ENCODE results near the gene LRSAM1.

The LRSAM1 gene

GRCh38 chr9:127537792-127538191 is 86.5 kb downstream of the LRSAM1 start:
- no peak for DNase-seq

GRCh38 chr9:127538849-127539258 is 87.5 kb downstream of the LRSAM1 start:
- DNase-seq, result no peak

- DNase-seq, result no peak
Observed at GRCh38 chr9:127539259-127539981, 88.1 kb downstream of the LRSAM1 start.

DNA sequence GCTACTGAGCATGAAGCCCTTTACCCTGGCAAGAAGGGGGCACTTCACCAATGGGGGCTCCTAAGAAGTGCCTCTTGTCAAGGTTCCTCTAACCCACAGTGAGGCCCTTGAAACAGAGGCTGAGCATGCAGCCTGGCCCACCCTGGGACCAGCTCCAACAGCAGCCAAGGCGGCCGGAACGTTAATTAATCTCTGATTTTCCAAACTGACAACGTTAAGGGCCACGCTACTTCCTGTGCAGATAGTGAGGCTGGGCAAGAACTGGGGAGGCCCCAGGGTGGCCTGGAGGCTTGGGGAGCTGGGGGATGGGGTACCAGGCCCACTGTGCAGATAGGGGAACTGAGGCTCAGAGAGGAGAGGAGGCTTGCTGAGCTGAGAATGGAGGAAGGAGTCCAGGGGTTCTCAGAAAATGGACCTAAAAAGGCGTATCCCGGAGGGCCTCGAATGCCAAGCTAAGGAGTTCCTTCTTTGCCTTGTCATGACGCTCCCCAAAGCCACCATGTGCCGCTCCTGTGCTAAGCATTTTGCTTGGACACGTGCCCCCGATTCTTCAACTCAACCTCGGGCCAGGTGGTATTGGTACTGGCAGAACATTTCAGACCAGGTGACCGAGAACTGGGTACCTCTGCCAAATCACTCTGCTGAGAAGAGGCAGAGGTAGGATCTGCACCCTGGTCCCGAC is 88.8 kb downstream of the LRSAM1 start:
- DNase-seq, result no peak

- no peak for DNase-seq
Observed at GRCh38 chr9:127540664-127541041, 89.3 kb downstream of the LRSAM1 start.

DNA sequence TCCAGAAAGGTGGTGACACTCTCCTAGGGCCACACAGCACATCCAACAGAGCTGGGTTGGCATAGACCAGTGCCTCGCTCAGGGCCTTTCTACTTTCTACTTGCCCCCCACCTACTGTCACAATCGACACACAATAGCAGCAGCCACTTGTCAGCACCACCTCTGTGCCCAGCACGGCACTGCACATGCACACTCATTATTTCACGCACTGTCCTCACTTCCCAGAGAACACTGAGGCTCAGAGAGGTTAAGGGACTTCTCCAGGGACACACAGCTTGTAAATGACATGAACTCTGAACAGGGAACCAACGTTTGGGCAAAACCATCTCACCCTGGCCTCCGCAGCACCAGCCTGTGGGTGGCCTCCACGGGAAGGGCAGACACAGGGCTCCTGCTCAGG is 89.9 kb downstream of the LRSAM1 start:
- DNase-seq, result no peak

DNA sequence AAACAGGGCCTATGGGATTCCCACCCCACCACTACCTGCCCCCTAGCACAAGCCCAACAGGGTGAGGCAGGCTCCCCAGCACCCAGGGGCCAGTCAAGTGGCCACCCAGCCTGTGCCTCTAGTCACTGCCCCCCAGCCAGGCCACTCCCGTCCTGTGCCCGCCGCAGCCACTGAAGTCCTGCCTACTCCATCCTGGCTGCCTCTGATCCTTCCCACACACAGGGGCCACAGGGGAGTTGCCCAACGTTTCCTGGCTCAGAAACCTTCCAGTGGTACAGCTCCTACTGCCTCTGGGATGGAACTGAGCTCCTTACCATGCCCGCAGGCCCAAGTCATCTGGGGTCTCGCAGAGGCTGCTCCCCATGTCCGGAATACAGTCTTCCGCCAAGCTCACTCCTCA is 90.6 kb downstream of the LRSAM1 start:
- no peak for DNase-seq

DNA sequence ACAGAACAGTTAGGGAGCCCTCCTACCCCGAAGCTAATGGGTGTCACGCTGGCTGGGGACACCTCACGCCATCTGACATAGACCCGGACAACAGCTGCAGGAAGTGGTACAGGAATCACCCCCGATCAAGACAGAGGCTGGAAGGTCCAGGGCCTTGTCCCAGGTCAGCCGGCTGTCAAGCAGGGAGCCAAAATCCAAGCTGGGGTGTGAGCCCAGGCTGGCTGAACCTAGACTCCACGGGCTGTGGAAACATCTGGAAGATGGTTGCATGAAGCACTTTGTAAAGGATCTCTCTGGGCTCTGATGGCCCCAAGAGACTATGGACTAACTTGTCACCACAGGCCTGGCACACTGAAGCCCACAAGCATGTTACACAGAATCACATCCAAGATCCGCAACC is 91.9 kb downstream of the LRSAM1 start:
- DNase-seq, result no peak

GRCh38 chr9:127543973-127544533 is 92.7 kb downstream of the LRSAM1 start:
- DNase-seq, result no peak

GRCh38 chr9:127545196-127546124 is 94.2 kb downstream of the LRSAM1 start:
- no peak for DNase-seq

GRCh38 chr9:127546125-127546832 is 95.0 kb downstream of the LRSAM1 start:
- no peak for DNase-seq

DNA sequence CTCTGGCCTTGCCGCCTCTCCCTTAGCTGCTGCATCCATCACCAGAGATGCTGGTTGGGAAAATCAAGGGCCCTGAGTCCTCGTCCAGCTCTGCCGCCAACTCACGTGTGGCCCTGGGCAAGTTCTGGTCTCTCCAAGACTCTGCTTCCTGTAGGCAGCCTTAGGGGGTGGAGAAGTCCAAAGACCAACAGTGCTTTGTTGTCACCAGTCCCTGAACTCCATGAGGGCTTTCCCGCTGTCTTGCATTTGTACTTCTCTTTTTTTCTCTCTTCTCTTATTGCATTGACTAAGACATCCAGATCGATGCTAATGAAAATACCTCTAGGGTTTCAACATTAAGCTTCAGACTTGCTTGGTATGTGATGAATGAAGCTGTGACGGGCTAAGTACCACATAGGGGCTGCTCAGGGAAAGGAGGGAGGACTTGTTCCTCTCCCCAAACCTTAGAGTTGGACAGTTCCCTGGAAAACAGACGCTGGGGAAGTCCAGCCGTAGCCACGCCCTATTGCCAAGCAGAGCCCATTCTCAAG is 97.1 kb downstream of the LRSAM1 start:
- DNase-seq, result no peak

GRCh38 chr9:127549218-127549617 is 97.9 kb downstream of the LRSAM1 start:
- DNase-seq, result no peak

DNA sequence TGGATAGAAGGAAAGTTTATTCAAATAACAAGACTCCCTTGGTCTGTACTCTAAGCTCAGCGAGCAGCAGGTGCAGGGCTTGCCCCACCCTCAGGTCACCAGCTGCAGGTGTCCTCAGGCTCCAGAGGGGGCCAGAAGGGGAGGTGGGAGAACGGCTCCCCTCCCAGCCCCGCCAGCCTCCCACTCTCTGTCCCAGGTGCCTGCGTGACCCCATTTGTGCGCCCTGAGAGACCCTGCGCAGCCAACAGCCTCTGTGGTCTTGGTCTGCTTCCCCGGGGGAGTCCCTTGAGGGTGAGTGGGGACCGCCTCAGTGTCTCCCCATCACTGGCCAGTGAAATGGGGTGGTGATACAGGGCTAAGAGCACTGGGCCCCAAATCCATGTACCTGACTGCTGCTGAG is 98.4 kb downstream of the LRSAM1 start:
- DNase-seq, result no peak

GRCh38 chr9:127550282-127550681 is 99.0 kb downstream of the LRSAM1 start:
- no peak for DNase-seq

DNA sequence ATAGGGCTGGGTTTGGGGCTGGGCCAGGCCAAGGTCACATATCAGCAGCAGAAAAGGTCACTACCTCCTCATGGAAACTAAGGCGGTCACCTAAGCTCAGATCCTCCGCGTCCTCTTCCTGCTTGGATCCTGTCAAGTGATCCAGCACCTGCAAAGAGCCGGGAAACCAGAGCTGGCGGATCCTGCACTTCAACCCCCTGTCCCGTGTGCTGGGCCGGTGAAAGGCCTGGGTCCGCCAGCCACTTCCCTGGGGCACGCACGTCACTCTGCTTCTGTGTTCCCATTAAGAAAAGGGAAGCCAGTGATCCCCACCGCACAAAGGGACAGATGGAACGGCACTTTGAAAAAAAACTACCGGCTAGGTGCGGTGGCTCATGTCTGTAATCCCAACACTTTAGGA is 99.4 kb downstream of the LRSAM1 start:
- DNase-seq, result no peak
